Fibroblast of the aortic adventitia (primary cell): ENCODE data around the gene C12orf57. TPM values are rescaled to one million over a fixed set of nuclear protein-coding genes. Genes with fewer than 3 reads are reported as not detected.

ENCODE experiments used
- DNase-seq: peaks from one replicate; pipeline ENCODE4 v3.0.0-alpha.2; 2010; ENCODE audit warnings: low read depth
- H3K4me3 ChIP-seq: 2 replicates; pipeline ENCODE4 v1.5.1; 2011; ENCODE audit warnings: low read depth, mild to moderate bottlenecking, control low read depth, low read length, moderate library complexity
- total RNA-seq: library from RNA; depleted of rRNA; stranded (reverse); fragments of >200 nt; gene quantifications from 2 replicates; pipeline ENCODE4 v1.2.3, GENCODE V29; 2012; ENCODE audit warnings: low replicate concordance
- TF ChIP-seq, protein P1 (sequence below): IDR thresholded peaks from 2 replicates; pipeline ENCODE4 v1.5.1; 2011; ENCODE audit warnings: mild to moderate bottlenecking, low read length, control low read depth, inconsistent platforms; ENCODE audit not compliant: insufficient read depth

The C12orf57 gene
- total RNA-seq, 1 donor: 156 TPM

DNA sequence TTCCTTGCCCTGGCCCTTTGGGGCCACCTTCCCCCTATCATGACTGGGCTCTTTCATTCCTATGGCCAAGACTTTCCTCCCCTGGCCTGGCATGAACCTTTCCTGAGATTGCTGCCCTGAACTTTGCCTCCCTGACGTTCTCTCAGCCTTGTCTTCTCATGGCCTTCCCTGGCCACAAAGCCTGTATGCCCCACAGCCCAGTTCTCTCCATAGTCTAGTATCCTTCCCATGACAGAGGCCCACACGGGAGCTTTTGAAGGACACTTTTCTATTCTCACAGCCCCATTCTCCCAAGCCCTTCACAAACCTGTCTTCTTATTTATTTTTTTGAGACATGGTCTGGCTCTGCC, 4.7 kb upstream of the C12orf57 start:
- no peak overlapping the region for H3K4me3 ChIP-seq
- TF ChIP-seq, protein P1, sequence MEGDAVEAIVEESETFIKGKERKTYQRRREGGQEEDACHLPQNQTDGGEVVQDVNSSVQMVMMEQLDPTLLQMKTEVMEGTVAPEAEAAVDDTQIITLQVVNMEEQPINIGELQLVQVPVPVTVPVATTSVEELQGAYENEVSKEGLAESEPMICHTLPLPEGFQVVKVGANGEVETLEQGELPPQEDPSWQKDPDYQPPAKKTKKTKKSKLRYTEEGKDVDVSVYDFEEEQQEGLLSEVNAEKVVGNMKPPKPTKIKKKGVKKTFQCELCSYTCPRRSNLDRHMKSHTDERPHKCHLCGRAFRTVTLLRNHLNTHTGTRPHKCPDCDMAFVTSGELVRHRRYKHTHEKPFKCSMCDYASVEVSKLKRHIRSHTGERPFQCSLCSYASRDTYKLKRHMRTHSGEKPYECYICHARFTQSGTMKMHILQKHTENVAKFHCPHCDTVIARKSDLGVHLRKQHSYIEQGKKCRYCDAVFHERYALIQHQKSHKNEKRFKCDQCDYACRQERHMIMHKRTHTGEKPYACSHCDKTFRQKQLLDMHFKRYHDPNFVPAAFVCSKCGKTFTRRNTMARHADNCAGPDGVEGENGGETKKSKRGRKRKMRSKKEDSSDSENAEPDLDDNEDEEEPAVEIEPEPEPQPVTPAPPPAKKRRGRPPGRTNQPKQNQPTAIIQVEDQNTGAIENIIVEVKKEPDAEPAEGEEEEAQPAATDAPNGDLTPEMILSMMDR: no peak
- no peak for DNase-seq

DNA sequence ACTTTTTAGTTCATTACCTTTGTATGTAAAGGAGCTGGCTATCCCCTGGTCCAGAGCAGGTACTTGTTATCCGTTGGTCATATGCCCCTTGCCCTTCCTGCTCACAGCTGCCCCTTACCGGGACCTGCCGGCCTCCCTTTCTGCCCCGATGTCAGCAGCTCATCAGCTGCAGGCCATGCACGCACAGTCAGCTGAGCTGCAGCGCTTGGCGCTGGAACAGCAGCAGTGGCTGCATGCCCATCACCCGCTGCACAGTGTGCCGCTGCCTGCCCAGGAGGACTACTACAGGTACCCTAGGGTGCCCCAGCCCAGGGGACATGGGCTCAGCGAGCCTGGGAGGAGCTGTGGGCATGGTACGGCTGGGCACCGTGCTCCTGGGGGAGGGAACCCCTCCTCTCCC, 2.6 kb upstream of the C12orf57 start:
- TF ChIP-seq, protein P1: no peak

DNA sequence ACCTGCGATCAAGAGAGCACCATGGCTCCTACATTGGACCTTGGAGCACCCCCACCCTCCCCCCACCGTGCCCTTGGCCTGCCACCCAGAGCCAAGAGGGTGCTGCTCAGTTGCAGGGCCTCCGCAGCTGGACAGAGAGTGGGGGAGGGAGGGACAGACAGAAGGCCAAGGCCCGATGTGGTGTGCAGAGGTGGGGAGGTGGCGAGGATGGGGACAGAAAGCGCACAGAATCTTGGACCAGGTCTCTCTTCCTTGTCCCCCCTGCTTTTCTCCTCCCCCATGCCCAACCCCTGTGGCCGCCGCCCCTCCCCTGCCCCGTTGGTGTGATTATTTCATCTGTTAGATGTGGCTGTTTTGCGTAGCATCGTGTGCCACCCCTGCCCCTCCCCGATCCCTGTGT, 2.0 kb upstream of the C12orf57 start:
- no peak for DNase-seq
- TF ChIP-seq, protein P1: no peak
- H3K4me3 ChIP-seq: no peak overlapping the region

More for the DNA sequence above, 2.6 kb upstream of the C12orf57 start:
- no peak overlapping the region for H3K4me3 ChIP-seq
- no peak for DNase-seq

DNA sequence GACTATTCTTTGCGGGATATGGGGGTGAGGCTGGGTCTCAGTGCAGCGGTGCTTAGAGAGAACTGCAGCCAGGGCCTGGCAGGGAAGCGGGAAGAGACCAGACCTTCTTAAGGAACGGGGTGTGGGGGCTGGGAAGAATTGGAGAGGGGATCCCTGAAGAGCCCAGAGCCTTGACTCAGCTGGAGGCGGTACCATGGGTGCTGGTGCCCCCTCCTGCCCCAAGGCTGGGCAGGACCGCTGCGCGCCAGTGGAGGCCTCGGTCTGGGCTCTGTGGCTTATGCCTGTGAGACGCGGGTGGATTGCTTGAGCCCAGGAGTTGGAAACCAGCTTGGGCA, 1.5 kb upstream of the C12orf57 start:
- H3K4me3 ChIP-seq: no peak overlapping the region
- DNase-seq: no peak
- TF ChIP-seq, protein P1: no peak

DNA sequence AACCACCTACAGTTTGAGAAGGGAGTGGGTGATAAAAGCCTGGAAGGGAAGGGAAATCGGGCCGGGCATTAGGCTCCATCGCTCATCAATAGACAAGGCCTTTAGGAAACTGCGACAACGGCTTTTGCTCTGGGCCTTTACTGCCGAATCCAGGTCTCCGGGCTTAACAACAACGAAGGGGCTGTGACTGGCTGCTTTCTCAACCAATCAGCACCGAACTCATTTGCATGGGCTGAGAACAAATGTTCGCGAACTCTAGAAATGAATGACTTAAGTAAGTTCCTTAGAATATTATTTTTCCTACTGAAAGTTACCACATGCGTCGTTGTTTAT, 467 bp upstream of the C12orf57 start:
- TF ChIP-seq, protein P1: no peak
- peak overlapping the region; percentile 84 for H3K4me3 ChIP-seq

DNA sequence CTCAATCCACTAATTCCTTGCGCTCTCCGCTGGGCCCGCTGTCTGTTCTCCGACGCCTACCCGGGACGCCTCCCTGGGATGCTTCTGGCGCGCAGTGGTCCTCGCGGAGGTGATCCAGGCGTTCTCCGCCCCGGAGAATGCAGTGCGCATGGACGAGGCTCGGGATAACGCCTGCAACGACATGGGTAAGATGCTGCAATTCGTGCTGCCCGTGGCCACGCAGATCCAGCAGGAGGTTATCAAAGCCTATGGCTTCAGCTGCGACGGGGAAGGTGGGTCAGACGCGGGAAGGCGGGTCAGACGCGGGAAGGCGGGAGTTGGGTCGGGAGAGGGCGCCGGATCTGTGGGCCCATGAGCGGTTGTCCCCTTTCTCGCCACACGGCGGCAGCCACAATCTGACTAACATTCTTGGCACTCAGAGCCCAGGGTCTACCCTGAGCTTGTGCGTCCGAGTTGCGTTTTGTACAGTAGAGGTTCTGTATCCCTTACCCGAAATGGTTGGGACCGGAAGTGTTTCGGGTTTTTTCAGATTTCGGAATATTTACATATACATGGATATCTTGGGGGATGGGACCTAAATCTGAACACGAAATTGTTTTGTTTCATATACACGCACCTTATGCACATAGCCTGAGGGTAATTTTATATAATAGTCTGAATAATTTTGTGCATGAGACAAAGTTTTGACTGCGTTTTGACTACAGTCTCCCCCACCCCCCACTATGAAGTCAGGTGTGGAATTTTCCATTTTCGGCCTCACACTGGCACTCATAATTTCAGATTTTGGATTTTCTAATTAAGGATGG, 762 bp downstream of the C12orf57 start:
- TF ChIP-seq, protein P1: peak; percentile 85
- peak overlapping the region; percentile 84 for H3K4me3 ChIP-seq
- DNase-seq: peak; percentile 94

More for the DNA sequence above, 467 bp upstream of the C12orf57 start:
- DNase-seq: peak; percentile 96

DNA sequence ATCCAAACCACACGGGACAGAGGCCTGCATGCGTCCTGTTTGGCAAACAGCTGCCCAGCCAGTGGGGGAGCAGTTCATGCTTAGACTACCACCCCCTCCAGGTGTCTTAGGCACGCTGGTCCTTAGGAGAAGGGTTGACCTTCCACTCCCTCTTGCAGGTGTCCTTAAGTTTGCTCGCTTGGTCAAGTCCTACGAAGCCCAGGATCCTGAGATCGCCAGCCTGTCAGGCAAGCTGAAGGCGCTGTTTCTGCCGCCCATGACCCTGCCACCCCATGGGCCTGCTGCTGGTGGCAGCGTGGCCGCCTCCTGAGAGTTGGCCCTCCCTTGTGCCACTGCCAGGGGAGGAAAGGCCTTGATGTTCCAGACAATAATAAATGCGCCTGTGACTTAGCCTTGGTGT, 1.8 kb downstream of the C12orf57 start:
- no peak for DNase-seq
- peak overlapping the region; percentile 10 for H3K4me3 ChIP-seq
- TF ChIP-seq, protein P1: no peak
